Spleen (tissue), 7 donors: Measurements from ENCODE around the gene RSPO3.
"Not testable (repeated sequence)": the region's sequence is repeated elsewhere in the genome, so short reads cannot be mapped to it uniquely, and the experiment has no call there.

ENCODE experiments used
- POLR2A ChIP-seq, 3 donors: fragments of 450-650 bp; IDR thresholded peaks; one replicate each; pipeline ENCODE4 v1.5.1; 2017; ENCODE audit warnings: antibody characterized with exemption in 3 of 3, mild to moderate bottlenecking in 1 of 3
- TF ChIP-seq, protein P1 (sequence below), 11 experiments: fragments of 200-600 bp in 7 of 11; fragments of 450-650 bp in 4 of 11; sonication (generic) in 4 of 11; IDR thresholded peaks in 8 of 11; conservative IDR thresholded peaks in 3 of 11; 1 replicate in 7 of 11; 2 replicates in 4 of 11; pipeline versions ENCODE4 v1.4.0 to v1.8.0; 2016 to 2021; ENCODE audit warnings: antibody characterized with exemption in 11 of 11, inconsistent platforms in 4 of 11, mild to moderate bottlenecking in 1 of 11
- donor health status: DM: no; HTN: no; CAD: no; lungs with moderate emphysema.
- donor health status: DM: no; HTN: no; CAD: no.
- donor health status: DM: no; HTN: no; CAD: no.

DNA sequence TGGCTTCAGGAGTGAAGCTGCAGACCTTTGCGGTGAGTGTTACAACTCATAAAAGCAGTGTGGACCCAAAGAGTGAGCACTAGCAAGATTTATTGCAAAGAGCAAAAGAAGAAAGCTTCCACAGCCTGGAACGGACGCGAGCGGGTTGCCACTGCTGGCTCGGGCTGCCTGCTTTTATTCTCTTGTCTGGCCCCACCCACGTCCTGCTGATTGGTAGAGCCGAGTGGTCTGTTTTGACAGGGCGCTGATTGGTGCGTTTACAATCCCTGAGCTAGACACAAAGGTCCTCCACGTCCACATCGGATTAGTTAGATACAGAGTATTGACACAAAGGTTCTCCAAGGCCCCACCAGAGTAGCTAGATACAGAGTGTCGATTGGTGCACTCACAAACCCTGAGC, 95.6 kb downstream of the RSPO3 start:
- TF ChIP-seq, protein P1, sequence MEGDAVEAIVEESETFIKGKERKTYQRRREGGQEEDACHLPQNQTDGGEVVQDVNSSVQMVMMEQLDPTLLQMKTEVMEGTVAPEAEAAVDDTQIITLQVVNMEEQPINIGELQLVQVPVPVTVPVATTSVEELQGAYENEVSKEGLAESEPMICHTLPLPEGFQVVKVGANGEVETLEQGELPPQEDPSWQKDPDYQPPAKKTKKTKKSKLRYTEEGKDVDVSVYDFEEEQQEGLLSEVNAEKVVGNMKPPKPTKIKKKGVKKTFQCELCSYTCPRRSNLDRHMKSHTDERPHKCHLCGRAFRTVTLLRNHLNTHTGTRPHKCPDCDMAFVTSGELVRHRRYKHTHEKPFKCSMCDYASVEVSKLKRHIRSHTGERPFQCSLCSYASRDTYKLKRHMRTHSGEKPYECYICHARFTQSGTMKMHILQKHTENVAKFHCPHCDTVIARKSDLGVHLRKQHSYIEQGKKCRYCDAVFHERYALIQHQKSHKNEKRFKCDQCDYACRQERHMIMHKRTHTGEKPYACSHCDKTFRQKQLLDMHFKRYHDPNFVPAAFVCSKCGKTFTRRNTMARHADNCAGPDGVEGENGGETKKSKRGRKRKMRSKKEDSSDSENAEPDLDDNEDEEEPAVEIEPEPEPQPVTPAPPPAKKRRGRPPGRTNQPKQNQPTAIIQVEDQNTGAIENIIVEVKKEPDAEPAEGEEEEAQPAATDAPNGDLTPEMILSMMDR (IDR thresholded peaks at IDR 0.05 in 8 of 11, conservative IDR thresholded peaks at IDR 0.05 in 3 of 11) = not testable (repeated sequence)
- not testable (repeated sequence) for TF ChIP-seq POLR2A (IDR thresholded peaks at IDR 0.05)
